Glutamatergic neuron (in vitro differentiated cells): ENCODE results near the gene ATXN2. TPM values are rescaled to one million over a fixed set of nuclear protein-coding genes. Genes with fewer than 3 reads are reported as not detected.
"Not testable (repeated sequence)": the region's sequence is repeated elsewhere in the genome, so short reads cannot be mapped to it uniquely, and the experiment has no call there.

Experiments
- DNase-seq: peaks from one replicate; pipeline ENCODE4 v3.0.0; 2022
- H3K27ac Mint-ChIP-seq: one replicate; pipeline ENCODE4 v1.8.0; 2020; ENCODE audit warnings: mild to moderate bottlenecking, mixed read lengths, inconsistent platforms; ENCODE audit not compliant: unreplicated experiment
- H3K27me3 Mint-ChIP-seq: one replicate; pipeline ENCODE4 v1.8.0; 2020; ENCODE audit warnings: mild to moderate bottlenecking, moderate library complexity, mixed read lengths, inconsistent platforms; ENCODE audit not compliant: unreplicated experiment
- H3K36me3 Mint-ChIP-seq: one replicate; pipeline ENCODE4 v1.8.0; 2020; ENCODE audit warnings: mild to moderate bottlenecking, mixed read lengths, inconsistent platforms; ENCODE audit not compliant: unreplicated experiment
- H3K4me1 Mint-ChIP-seq: one replicate; pipeline ENCODE4 v1.8.0; 2020; ENCODE audit warnings: mild to moderate bottlenecking, low read depth, mixed read lengths, inconsistent platforms; ENCODE audit not compliant: unreplicated experiment
- H3K4me3 Mint-ChIP-seq: one replicate; pipeline ENCODE4 v1.8.0; 2020; ENCODE audit warnings: mild to moderate bottlenecking, mixed read lengths, inconsistent platforms; ENCODE audit not compliant: unreplicated experiment
- H3K9me3 Mint-ChIP-seq: one replicate; pipeline ENCODE4 v1.8.0; 2020; ENCODE audit warnings: mild to moderate bottlenecking, moderate library complexity, mixed read lengths, inconsistent platforms; ENCODE audit not compliant: unreplicated experiment
- CTCF ChIP-seq: fragments of 200-600 bp; sonication (generic); IDR thresholded peaks from one replicate; pipeline ENCODE4 v1.5.0; 2021; ENCODE audit not compliant: partially characterized antibody, unreplicated experiment
- total RNA-seq: library from RNA; stranded (reverse); fragmentation: NEBNext Ultra II Directional; extraction: Animal tissue kit (Norgen Biotek cat#: 25700); gene quantifications from one replicate; pipeline ENCODE4 v1.2.1, GENCODE V29; 2021; ENCODE audit not compliant: unreplicated experiment

The ATXN2 gene
- total RNA-seq, 1 donor from 2014 or later = 80.8 TPM

GRCh38 chr12:111406474-111407376 is 192.4 kb downstream of the ATXN2 start:
- no peaks in the 10 kb centered on the region for H3K36me3 Mint-ChIP-seq
- H3K9me3 Mint-ChIP-seq = peaks cover 7% of the 10 kb centered on the region
- H3K4me1 Mint-ChIP-seq = peaks cover 6% of the 10 kb centered on the region
- no peak for TF ChIP-seq CTCF
- no peak for DNase-seq
- peak overlapping the region; percentile 75 for H3K4me3 Mint-ChIP-seq
- peaks cover 4% of the 10 kb centered on the region for H3K27me3 Mint-ChIP-seq
- no peak overlapping the region for H3K27ac Mint-ChIP-seq

GRCh38 chr12:111405859-111406473 is 193.1 kb downstream of the ATXN2 start, which contains the start of gene SH2B3:
Gene SH2B3, plus strand, starts transcription at chr12:111405923. Its CDS starts 12,223 bp downstream, at chr12:111418146.
- Mint-ChIP-seq H3K4me1 (peaks cover 6% of the 10 kb centered on the region), H3K36me3 (no peaks in the 10 kb centered on the region), H3K9me3 (peaks cover 7% of the 10 kb centered on the region), H3K4me3 (peak within 1 kb of the TSS; percentile 80), H3K27ac (peak within 1 kb of the TSS; percentile 85), H3K27me3 (peaks cover 4% of the 10 kb centered on the region)
- no peak for DNase-seq
- TF ChIP-seq CTCF = no peak

- peak; percentile 82 for TF ChIP-seq CTCF
- Mint-ChIP-seq H3K9me3 (peaks cover 7% of the 10 kb centered on the region), H3K36me3 (no peaks in the 10 kb centered on the region), H3K4me3 (peak overlapping the region; percentile 80), H3K27ac (peak overlapping the region; percentile 85), H3K27me3 (peaks cover 4% of the 10 kb centered on the region), H3K4me1 (peaks cover 6% of the 10 kb centered on the region)
- peak; percentile 99 for DNase-seq
These were observed 193.8 kb downstream of the ATXN2 start for GRCh38 chr12:111405149-111405858.

- no peak for TF ChIP-seq CTCF
- Mint-ChIP-seq H3K27ac (peak overlapping the region; percentile 85), H3K27me3 (peaks cover 5% of the 10 kb centered on the region), H3K9me3 (peaks cover 7% of the 10 kb centered on the region), H3K4me3 (peak overlapping the region; percentile 80), H3K36me3 (no peaks in the 10 kb centered on the region), H3K4me1 (peaks cover 8% of the 10 kb centered on the region)
- no peak for DNase-seq
These were observed 194.6 kb downstream of the ATXN2 start for GRCh38 chr12:111404362-111405148.

GRCh38 chr12:111402490-111402824 is 196.7 kb downstream of the ATXN2 start:
- H3K27ac Mint-ChIP-seq, H3K4me3 Mint-ChIP-seq, DNase-seq, H3K9me3 Mint-ChIP-seq, H3K36me3 Mint-ChIP-seq, H3K4me1 Mint-ChIP-seq, H3K27me3 Mint-ChIP-seq: not testable (repeated sequence)
